Activated CD8-positive, alpha-beta memory T cell treated with anti-CD3 and anti-CD28 coated beads, Interleukin-2, amount 50 U/mL, for 48 hours (primary cell): Measurements from ENCODE around the gene PRKCZ.

ENCODE experiments used
- DNase-seq: peaks from one replicate; pipeline ENCODE4 v3.0.0-alpha.2; 2020

Gene PRKCZ

DNA sequence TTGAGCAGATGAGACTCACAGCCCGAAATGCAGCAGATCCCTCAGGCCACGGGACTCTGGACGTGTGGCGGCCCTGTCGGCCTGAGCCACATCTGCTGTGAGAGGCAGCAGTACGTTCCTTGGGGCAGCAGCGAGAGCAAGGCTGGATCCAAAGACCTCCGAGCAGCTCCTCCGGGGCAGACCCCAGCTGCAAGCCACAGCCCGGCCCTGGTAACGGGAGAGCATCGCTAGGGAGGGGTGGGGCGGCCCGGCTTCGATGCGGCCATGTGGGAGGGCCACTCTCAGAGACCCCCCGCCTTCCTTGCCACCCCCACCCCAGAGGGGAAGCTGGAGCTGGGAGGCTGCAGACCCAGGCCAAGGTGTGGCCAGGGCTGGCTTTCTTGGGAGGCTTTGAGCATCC, 17.8 kb downstream of the PRKCZ start:
- DNase-seq, result no peak

DNA sequence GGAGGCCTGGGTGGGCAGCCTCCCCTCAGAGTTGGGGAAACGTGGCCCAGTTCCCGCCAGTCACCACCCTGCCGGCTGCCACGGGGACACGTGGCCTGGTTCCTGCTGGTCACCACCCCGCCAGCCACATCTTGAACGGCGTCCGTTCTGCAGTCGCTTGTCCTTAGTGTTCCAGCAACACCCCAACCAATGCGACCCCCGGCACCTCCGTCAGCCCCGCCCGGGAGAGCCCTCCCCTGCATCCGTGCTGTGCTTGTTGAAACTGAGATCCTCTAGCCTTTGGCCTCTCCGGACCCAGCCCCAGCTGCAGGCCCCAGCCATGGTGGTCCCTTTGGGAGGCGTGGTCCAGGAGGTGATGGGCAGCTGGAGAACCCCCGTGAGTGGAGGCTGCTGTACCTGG, 18.7 kb downstream of the PRKCZ start:
- DNase-seq, result no peak

DNA sequence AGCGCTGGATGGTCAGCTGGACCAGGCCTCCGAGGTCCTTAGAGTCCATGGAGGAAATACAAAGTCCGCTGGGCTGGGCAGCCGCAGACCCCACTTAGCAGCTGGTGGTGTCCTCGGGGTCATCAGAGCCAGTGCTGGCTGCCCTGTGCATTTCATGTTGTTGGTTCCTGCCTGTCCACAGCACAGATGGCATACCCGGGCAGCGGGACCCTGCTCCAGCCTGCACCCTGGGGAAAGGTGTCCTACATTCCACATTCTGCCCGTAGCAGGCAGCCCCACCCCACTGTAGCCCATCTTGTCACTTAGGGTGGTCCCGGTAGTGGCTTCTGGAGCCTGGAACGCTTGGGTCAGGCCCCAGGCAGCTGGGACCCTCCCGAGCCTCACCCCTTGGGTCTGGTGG, 19.8 kb downstream of the PRKCZ start:
- DNase-seq, result no peak

DNA sequence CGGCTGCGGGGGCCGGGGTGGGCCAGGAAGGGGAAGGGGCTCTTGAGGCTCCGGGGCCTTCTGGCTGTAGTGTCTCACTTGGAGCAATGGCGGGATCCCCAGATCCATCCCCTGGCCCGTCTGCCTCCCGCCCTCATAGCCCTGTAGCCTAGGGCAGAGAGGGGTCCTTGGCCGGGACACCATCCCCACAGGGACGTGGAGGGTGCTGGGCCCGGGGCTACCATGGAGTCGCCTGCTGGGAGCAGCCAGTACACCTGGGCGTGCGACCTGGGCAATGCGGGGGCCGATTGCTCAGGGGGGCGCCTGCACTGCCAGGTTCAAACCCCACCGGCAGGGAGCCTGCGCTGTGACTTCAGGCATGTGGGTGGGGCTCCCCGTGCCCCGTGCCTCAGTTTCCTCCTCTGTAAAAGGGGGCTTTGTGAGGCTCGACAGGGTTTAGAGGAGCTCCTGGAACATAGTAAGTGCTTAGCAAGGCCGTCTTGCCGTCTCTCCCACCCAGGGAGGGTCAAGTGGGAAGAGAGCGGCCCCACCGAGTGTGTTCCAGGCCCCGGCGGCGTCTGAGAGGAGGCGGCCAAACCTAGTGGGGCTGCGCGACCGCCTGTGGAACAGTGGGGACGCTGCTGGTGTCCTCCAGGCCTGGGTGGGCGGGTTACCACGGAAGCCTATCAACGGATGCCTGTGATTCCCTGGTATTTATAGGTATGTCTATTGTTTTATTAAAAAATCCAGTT, 20.8 kb downstream of the PRKCZ start:
- DNase-seq, result no peak

DNA sequence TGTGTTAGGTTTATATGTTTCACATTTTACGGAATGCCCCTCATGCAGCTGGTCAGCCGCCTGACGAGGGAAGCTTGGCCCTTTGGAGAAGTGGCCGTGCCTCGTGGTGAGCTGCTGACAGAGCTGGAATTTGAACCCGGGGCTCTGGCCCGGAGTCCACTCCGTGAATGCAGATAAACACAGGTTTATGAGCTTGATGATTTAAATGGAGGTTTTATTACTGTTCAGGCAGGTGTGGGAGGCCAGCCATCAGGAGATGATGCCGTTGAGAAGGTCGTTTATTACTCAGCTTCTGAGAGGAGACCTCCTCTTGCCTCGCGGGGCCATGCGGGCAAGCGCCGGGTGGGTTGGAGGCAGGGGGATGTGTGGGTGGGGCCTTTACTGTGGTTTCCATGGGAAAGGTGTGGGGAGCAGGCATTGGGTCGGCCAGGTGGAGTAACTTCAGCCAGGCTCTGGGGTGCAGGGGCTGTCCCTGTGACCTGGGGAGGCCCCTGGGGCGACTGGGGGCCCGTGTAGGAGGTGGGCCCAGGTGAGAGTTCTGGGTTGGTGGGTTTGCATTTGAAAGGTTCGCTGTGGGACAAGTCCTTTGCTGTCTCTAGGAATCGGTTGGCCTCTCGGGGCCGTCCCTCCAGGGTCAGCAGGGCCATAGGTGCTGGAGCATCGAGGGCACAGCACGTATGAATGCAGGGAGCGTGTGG, 22.0 kb downstream of the PRKCZ start:
- DNase-seq, result no peak

GRCh38 chr1:2072891-2073290, 22.7 kb downstream of the PRKCZ start:
- DNase-seq, result no peak

GRCh38 chr1:2073382-2074230, 23.4 kb downstream of the PRKCZ start:
- DNase-seq, result no peak

- no peak for DNase-seq
These were observed 24.2 kb downstream of the PRKCZ start for GRCh38 chr1:2074396-2074795.

DNA sequence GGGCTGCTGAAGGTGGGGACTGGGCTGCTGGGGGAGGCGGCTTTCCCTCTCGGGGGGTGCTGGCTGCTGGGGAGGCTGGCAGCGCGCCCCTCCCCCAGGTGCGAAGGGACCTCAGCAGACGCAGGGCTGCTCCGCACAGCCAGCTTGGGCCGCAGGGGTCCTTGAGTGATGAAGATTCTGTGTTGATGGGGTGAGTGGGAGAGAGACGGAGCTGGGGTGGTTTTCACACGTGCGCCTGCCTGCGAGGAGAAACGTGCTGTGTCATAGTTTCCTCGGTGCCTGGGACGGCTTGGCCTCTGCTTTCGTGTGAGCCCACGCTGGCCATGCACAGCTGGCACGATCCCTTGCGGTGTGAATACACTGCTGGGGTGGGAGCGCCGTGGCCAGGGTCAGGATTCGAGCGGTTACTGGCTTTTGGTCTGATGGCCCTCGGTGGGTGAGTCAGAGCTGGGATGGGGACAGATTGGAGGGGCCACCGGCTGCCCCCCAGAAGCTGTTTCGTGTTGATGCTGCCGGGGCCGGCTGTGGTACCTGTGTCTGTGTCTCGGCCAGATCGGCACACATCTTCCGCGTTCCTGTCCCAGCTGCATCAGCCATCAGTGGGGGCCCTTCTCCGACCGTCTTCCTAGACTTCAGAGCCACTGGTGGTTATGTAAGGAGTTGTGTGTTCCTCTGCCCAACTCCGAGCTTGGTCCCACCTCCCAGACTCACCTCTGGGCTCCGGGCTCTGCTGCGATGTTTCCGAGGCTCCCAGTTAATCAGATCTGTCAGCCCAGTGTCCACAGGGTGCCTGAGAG, 24.9 kb downstream of the PRKCZ start:
- no peak for DNase-seq

- no peak for DNase-seq
These were observed 26.6 kb downstream of the PRKCZ start for GRCh38 chr1:2076826-2077225.

- DNase-seq, result no peak
These were observed 28.0 kb downstream of the PRKCZ start for GRCh38 chr1:2078170-2078569.

DNA sequence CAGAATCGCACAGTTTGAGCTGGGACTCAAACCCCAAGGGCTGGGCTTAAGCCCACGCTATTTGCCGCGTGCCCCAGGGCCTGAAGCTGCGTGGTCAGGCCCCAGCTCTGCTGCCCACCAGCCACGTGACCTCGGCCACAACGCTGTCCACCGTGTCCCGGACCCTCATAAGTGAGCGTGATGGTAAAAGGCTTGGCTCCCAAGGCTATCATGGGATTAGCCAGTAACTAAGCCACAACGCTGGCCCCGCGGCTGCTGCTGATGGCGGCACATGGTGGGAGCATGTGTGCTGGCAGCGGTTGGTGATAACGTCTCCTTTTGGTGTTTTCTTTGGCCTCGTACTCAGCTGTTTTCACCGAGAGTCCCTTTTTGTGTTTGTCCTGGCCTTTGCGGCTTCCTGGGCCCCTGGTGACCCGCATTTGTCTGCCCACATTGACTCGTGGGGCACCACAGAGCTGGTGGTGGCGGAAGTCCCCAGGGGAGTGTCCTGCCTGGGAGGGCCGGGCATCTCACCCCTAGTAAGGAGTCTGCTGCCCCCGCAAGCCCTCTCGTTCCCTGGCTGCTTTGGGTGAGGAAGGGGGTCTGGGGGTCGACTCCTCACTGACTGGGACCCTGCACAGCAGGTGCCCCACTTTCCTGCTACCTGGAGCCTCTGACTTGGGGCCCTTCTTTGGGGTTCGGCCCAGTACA, 29.3 kb downstream of the PRKCZ start:
- no peak for DNase-seq

DNA sequence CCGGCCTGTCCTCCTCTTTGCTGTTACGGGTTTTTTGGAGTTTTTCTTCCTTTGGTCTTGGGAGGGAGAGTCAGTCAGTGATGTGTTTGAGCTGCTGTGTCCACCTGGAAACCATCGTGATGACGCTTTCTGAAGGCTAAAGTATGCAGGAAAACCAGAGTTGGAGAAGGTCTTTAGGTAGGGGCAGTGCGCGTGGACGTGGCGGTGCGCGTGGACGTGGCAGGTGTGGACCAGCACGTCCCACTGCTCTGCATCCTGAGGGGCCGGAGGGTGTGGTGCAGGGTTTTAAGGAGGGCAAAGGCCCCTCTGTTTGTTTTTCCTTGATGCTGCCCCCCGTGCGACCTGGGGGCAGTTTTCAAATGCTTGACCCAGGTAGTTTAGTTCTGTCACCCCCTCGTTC, 29.9 kb downstream of the PRKCZ start:
- no peak for DNase-seq

DNA sequence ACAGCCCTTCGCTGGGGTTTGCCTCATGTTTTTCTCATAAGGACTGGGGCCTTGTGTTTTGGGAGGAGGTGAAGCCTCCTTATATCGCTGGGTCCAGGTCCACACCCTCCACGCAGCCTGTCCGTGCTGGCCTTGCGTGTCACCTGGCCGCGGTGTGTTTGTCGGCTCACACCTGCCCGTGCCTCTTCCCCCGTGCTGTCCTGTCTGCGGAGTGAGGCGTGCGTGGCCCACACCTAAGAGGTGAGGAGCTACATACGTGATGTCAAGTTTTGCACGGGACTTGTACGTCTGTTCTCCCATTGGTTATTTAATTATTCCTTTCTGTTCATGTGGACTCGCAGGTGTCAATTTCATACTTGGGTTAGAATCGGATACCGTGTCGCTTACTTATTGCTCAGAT, 30.7 kb downstream of the PRKCZ start:
- no peak for DNase-seq

- no peak for DNase-seq
These were observed 31.2 kb downstream of the PRKCZ start for GRCh38 chr1:2081326-2081885.

- no peak for DNase-seq
These were observed 31.9 kb downstream of the PRKCZ start for GRCh38 chr1:2082064-2082463.

GRCh38 chr1:2083666-2084065, 33.5 kb downstream of the PRKCZ start:
- DNase-seq, result no peak

GRCh38 chr1:2084306-2084705, 34.1 kb downstream of the PRKCZ start:
- no peak for DNase-seq

DNA sequence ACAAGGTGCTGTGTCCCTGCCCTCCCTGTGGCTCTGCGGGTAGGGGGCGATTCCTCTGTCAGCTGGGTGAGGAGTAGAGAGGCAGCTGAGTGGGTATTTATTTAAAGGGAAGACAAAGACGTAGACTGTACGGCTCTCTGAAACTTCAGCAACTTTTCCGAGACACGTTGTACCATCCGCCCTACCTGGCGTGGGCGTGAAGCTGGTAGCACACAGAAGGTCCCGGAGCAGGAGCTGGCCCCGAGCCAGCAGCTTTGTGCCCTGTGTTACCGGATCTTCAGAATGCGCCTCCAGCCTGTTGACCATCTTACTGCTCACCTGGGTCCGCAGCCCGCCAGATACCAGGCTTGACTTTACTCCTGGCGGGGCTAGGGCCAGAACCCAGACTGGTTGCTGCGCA, 34.9 kb downstream of the PRKCZ start:
- no peak for DNase-seq

- no peak for DNase-seq
These were observed 36.4 kb downstream of the PRKCZ start for GRCh38 chr1:2086446-2087078.

GRCh38 chr1:2087766-2088165, 37.6 kb downstream of the PRKCZ start:
- DNase-seq, result no peak

DNA sequence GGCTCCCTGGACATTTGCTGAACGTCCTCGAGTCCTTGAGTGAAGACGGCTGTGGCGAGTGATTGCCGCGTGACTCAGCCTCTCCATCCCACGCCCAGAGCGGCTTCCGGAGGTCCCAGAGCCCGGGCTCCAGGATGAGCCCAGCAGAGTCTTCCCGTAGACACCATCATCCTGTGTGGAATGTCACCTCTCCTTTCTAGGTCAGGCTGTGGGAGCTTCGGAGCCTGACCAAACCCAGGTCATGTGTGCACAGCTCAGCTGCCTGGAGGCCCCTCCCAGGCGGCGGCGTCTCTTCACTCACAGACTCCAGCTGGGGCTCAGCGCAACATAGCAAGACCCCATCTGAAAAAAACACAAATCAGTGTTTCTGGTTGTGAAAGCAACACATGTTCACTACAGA, 38.2 kb downstream of the PRKCZ start:
- DNase-seq, result no peak
